K562 (cell line): ENCODE measurements around the gene PPFIA3. TPM values are rescaled to one million over a fixed set of nuclear protein-coding genes. Genes with fewer than 3 reads are reported as not detected.

Experiments
- ATF6 ChIP-seq: sonication (generic); formaldehyde crosslinking; IDR thresholded peaks from 2 replicates; pipeline ENCODE4 v1.4.0; 2020; ENCODE audit warnings: mild to moderate bottlenecking, missing genetic modification reagents
- CTCF ChIP-seq, 3 experiments: IDR thresholded peaks in 2 of 3; conservative IDR thresholded peaks in 1 of 3; 2 replicates each; pipeline ENCODE4 v1.5.1; 2011 to 2012; ENCODE audit warnings: low read length in 3 of 3, mild to moderate bottlenecking in 3 of 3, control low read depth in 2 of 3, improper control_type of control experiment in 1 of 3, inconsistent platforms in 1 of 3, low read depth in 1 of 3, mixed read lengths in 1 of 3, moderate library complexity in 1 of 3; ENCODE audit not compliant: insufficient read depth in 2 of 3
- HDAC6 ChIP-seq: IDR thresholded peaks from 2 replicates; pipeline ENCODE4 v1.6.1; 2012; ENCODE audit warnings: low read depth, mild to moderate bottlenecking, control low read depth, inconsistent platforms, low read length, moderate library complexity
- KDM1A ChIP-seq, 2 experiments: fragments of 450-650 bp; IDR thresholded peaks; 2 replicates each; pipeline ENCODE4 v1.6.1; 2016; ENCODE audit warnings: mild to moderate bottlenecking in 2 of 2
- MCM2 ChIP-seq: fragments of 450-650 bp; IDR thresholded peaks from 2 replicates; pipeline ENCODE4 v1.6.1; 2017; ENCODE audit warnings: low read depth, mild to moderate bottlenecking
- MTA3 ChIP-seq: fragments of 450-650 bp; formaldehyde crosslinking; IDR thresholded peaks from 2 replicates; pipeline ENCODE4 v1.6.1; 2017; ENCODE audit warnings: mild to moderate bottlenecking, borderline replicate concordance
- PRMT5 ChIP-seq: sonication (generic); formaldehyde crosslinking; IDR thresholded peaks from 2 replicates; pipeline ENCODE4 v1.5.0; 2020; ENCODE audit warnings: missing genetic modification reagents
- SRSF1 ChIP-seq: fragments of 200-400 bp; formaldehyde crosslinking; IDR thresholded peaks from 2 replicates; pipeline ENCODE4 v1.6.1; 2017; ENCODE audit warnings: mild to moderate bottlenecking, low read depth, low read length, moderate library complexity
- U2AF2 ChIP-seq: fragments of 200-400 bp; formaldehyde crosslinking; optimal IDR thresholded peaks from 2 replicates; pipeline ENCODE3; 2017; ENCODE audit warnings: low read depth, mild to moderate bottlenecking, low read length
- ZBTB17 ChIP-seq: fragments of 450-650 bp; formaldehyde crosslinking; IDR thresholded peaks from 2 replicates; pipeline ENCODE4 v1.4.0; 2020; ENCODE audit warnings: mild to moderate bottlenecking
- ZBTB33 ChIP-seq: sonication (generic); formaldehyde crosslinking; IDR thresholded peaks from 2 replicates; pipeline ENCODE4 v1.8.1; 2023; ENCODE audit warnings: mild to moderate bottlenecking, missing genetic modification reagents
- polyA plus RNA-seq, 8 experiments: library from polyadenylated mRNA; depleted of rRNA in 4 of 8; stranded (reverse) in 5 of 8; unstranded in 3 of 8; fragments of >200 nt; fragmentation: Nextera tagmentation in 2 of 8; fragmentation: Illumina TruSeq in 1 of 8; extraction: Ambion mirVana in 2 of 8; extraction: Trizol in 1 of 8; gene quantifications; 2 replicates each; pipeline versions ENCODE4 v1.2.1 to v1.2.3, GENCODE V29; 2011 to 2014; ENCODE audit warnings: inconsistent platforms in 1 of 8, missing spikeins in 1 of 8
- total RNA-seq, 7 experiments: library from RNA; depleted of rRNA in 6 of 7; stranded (reverse); fragments of >200 nt in 6 of 7; fragmentation: Illumina TruSeq in 2 of 7; extraction: Trizol in 2 of 7; gene quantifications; 2 replicates each; pipeline versions ENCODE4 v1.2.1 to v1.2.3, GENCODE V29; 2011 to 2021; ENCODE audit warnings: low replicate concordance in 1 of 7

The PPFIA3 gene
- total and polyA plus RNA-seq, 9 of the 15 experiments (the other 6 are each of a cell fraction or from before 2014, with no cell fraction given) = 0.10 to 53.0 (median 17.6) TPM

- TF ChIP-seq CTCF (IDR thresholded peaks at IDR 0.05 in 2 of 3, conservative IDR thresholded peaks at IDR 0.05 in 1 of 3; ENCODE audit: insufficient read depth in 2 of 3, low read depth in 1 of 3, low read length in 3 of 3) = no peak
- 0 out of 2 replicates have a peak, but pooled peaks have one; percentile 43 for TF ChIP-seq HDAC6
- TF ChIP-seq KDM1A (IDR thresholded peaks at IDR 0.05) = peak in 1 of 2 experiments; percentile 72; a peak in 2 of 4 replicates
- TF ChIP-seq PRMT5 (CRISPR knock-in tag) = peak; percentile 92
- no peak for TF ChIP-seq ZBTB33
- no peak for TF ChIP-seq U2AF2
- peak; percentile 36; the same call in 1 of the 2 replicates for TF ChIP-seq ATF6 (CRISPR knock-in tag)
- 0 out of 2 replicates have a peak, but pooled peaks have one; percentile 40 for TF ChIP-seq MTA3
- no peak for TF ChIP-seq ZBTB17 (CRISPR knock-in tag)
- no peak for TF ChIP-seq MCM2
- no peak for TF ChIP-seq SRSF1
Observed at GRCh38 chr19:49119411-49120324, at the start of gene PPFIA3 (continued).
